ENCODE results near the gene CADPS. TPM values are rescaled to one million over a fixed set of nuclear protein-coding genes. Genes with fewer than 3 reads are reported as not detected.

Gene CADPS
- total RNA-seq, 1 experiment from 2014 or later, result 7.0 TPM

DNA sequence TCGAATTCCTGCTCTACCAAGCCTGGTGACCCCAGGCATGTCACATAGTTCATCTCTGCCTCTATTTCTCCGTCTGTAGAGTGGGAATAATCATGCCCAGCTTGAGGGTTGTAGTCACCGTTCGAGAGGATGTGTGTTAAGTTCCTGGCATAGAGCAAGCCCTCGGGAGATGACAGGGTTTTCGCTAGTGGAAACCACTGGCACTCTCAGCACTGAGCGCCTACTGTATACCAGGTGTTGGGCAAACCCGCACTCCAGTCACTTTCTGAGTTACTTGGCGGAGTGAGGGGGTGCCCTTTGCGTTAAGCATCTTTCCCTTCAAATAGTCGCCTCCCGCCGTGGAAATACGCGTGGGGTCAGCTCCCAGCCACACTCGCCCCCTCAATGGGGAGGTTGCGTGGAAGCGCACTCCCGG lies 506.9 kb downstream of the CADPS start:
- DNase-seq (ENCODE audit: low spot score), result no peak
- H3K27me3 Mint-ChIP-seq (ENCODE audit: low read depth), result peaks cover 100% of the 10 kb centered on the region
- H3K36me3 Mint-ChIP-seq, result peaks cover 2% of the 10 kb centered on the region; the same call in 1 of the 2 replicates
- H3K27ac Mint-ChIP-seq, result no peak overlapping the region
- POLR2A ChIA-PET, result interaction anchor here (1.0 kb wide), 1 partner anchor 49 kb away, joined by 3 read pairs; no protein-coding TSS in a partner anchor
- H3K4me3 Mint-ChIP-seq, result peak overlapping the region; percentile 71
- H3K9me3 Mint-ChIP-seq, result no peaks in the 10 kb centered on the region
- H3K4me1 Mint-ChIP-seq, result peaks cover 74% of the 10 kb centered on the region
- CTCF ChIA-PET, result interaction anchor here (0.8 to 2.9 kb wide), 16 partner anchors 8 to 191 kb away, joined by 3 to 21 read pairs (median 4); no protein-coding TSS in a partner anchor
- TF ChIP-seq GTF2I (CRISPR knock-in tag; conservative IDR thresholded peaks at IDR 0.05) (peak; percentile 83), RELA (CRISPR knock-in tag; IDR thresholded peaks at IDR 0.05; ENCODE audit: borderline replicate concordance) (no peak), NR1H2 (CRISPR knock-in tag; IDR thresholded peaks at IDR 0.05) (no peak)
- ATAC-seq, result no peak

GRCh38 chr3:62367763-62368195 lies 507.4 kb downstream of the CADPS start:
- Mint-ChIP-seq H3K4me1 (peaks cover 71% of the 10 kb centered on the region), H3K27ac (no peak overlapping the region), H3K9me3 (no peaks in the 10 kb centered on the region), H3K27me3 (ENCODE audit: low read depth) (peaks cover 100% of the 10 kb centered on the region), H3K36me3 (peaks cover 2% of the 10 kb centered on the region; the same call in 1 of the 2 replicates), H3K4me3 (peak overlapping the region; percentile 71)
- DNase-seq (ENCODE audit: low spot score), result peak; percentile 32
- ChIA-PET POLR2A (no interaction called here), CTCF (interaction anchor here (1.1 to 2.9 kb wide), 10 partner anchors 9 to 192 kb away, joined by 3 to 21 read pairs (median 6); no protein-coding TSS in a partner anchor)
- peak; percentile 3 for ATAC-seq
- TF ChIP-seq TEAD1 (CRISPR knock-in tag; IDR thresholded peaks at IDR 0.05), result 0 out of 2 replicates have a peak, but pooled peaks have one; percentile 7
- no peak for TF ChIP-seq ETV6 (CRISPR knock-in tag; IDR thresholded peaks at IDR 0.05)

DNA sequence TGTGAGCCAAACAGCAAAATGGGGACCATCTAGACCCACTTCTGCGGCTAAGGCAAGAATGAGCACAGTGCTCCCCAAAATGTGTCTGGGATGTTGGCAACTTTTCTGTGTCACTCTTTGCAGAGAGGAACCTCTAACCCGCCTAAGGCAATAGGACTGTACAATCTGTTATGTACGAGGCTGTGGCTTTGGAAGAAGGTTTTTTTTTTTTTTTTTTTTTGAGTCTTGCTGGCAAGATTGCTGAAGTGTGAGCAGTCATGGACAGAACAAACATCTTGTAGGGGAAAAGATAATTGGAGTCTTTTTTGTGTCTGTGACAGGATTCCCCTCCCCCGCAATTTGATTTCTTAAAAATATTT lies 509.1 kb downstream of the CADPS start:
- Mint-ChIP-seq H3K27me3 (ENCODE audit: low read depth) (peaks cover 87% of the 10 kb centered on the region), H3K27ac (no peak overlapping the region), H3K9me3 (peaks cover 6% of the 10 kb centered on the region), H3K36me3 (no peaks in the 10 kb centered on the region; the same call in 1 of the 2 replicates), H3K4me1 (peaks cover 63% of the 10 kb centered on the region), H3K4me3 (peak overlapping the region; percentile 62)
- ChIA-PET CTCF (no interaction called here), POLR2A (no interaction called here)
- DNase-seq (ENCODE audit: low spot score) (no peak), ATAC-seq (no peak)
- TF ChIP-seq ETV6 (CRISPR knock-in tag; IDR thresholded peaks at IDR 0.05) (no peak), IRF2 (CRISPR knock-in tag; IDR thresholded peaks at IDR 0.05; ENCODE audit: borderline replicate concordance, low read depth) (no peak), NFATC4 (CRISPR knock-in tag; IDR thresholded peaks at IDR 0.05) (no peak), PRDM15 (CRISPR knock-in tag; IDR thresholded peaks at IDR 0.05) (no peak), STAT6 (CRISPR knock-in tag; conservative IDR thresholded peaks at IDR 0.05; ENCODE audit: low read depth) (no peak), ZSCAN18 (CRISPR knock-in tag; IDR thresholded peaks at IDR 0.05) (no peak), GRHL2 (CRISPR knock-in tag; IDR thresholded peaks at IDR 0.05; ENCODE audit: insufficient replicate concordance, severe bottlenecking) (no peak), ATF2 (CRISPR knock-in tag; IDR thresholded peaks at IDR 0.05; ENCODE audit: borderline replicate concordance, low read depth) (no peak), MXD4 (CRISPR knock-in tag; IDR thresholded peaks at IDR 0.05; ENCODE audit: borderline replicate concordance) (no peak), RORB (CRISPR knock-in tag; IDR thresholded peaks at IDR 0.05) (no peak), RELA (CRISPR knock-in tag; IDR thresholded peaks at IDR 0.05; ENCODE audit: borderline replicate concordance) (no peak), ZBTB21 (CRISPR knock-in tag; IDR thresholded peaks at IDR 0.05; ENCODE audit: borderline replicate concordance) (no peak), HMGA2 (CRISPR knock-in tag; IDR thresholded peaks at IDR 0.05) (no peak), CBFB (CRISPR knock-in tag; IDR thresholded peaks at IDR 0.05; ENCODE audit: low read depth) (no peak)
- TF ChIP-seq, protein P1, sequence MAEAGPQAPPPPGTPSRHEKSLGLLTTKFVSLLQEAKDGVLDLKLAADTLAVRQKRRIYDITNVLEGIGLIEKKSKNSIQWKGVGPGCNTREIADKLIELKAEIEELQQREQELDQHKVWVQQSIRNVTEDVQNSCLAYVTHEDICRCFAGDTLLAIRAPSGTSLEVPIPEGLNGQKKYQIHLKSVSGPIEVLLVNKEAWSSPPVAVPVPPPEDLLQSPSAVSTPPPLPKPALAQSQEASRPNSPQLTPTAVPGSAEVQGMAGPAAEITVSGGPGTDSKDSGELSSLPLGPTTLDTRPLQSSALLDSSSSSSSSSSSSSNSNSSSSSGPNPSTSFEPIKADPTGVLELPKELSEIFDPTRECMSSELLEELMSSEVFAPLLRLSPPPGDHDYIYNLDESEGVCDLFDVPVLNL (CRISPR knock-in tag; IDR thresholded peaks at IDR 0.05; ENCODE audit: borderline replicate concordance, low read depth), result no peak
- TF ChIP-seq, protein P2, sequence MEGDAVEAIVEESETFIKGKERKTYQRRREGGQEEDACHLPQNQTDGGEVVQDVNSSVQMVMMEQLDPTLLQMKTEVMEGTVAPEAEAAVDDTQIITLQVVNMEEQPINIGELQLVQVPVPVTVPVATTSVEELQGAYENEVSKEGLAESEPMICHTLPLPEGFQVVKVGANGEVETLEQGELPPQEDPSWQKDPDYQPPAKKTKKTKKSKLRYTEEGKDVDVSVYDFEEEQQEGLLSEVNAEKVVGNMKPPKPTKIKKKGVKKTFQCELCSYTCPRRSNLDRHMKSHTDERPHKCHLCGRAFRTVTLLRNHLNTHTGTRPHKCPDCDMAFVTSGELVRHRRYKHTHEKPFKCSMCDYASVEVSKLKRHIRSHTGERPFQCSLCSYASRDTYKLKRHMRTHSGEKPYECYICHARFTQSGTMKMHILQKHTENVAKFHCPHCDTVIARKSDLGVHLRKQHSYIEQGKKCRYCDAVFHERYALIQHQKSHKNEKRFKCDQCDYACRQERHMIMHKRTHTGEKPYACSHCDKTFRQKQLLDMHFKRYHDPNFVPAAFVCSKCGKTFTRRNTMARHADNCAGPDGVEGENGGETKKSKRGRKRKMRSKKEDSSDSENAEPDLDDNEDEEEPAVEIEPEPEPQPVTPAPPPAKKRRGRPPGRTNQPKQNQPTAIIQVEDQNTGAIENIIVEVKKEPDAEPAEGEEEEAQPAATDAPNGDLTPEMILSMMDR (IDR thresholded peaks at IDR 0.05), result no peak
